Measurements from ENCODE around the gene LSAMP.

Gene LSAMP

DNA sequence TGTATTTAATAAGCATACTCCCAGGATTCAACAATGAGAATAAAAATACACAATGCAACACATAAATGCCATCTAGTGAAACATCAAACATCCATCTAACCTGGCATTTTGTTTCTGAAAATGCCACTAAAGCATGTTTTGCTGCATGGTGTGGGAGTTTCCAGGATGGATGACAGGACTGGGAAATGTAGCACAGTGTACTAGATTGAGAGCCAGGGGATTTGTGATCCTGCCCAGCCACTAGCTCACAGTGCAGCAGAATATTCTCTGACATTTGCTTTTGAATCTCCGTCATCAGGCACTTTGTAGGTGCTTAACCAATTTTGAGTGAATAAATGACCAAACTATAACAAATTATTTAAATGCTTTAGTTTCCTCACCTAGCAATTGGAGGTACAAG lies 417.1 kb downstream of the LSAMP start:
- no peaks in the 10 kb centered on the region for H3K27me3 ChIP-seq (ENCODE audit: insufficient read depth, low read length, poor library complexity, severe bottlenecking)
- H2AFZ ChIP-seq (ENCODE audit: low read length): no peak overlapping the region
- no peaks in the 10 kb centered on the region for H3K79me2 ChIP-seq (ENCODE audit: insufficient read depth, low read length)
- no peaks in the 10 kb centered on the region for H3K4me1 ChIP-seq (ENCODE audit: insufficient read depth, low read length, poor library complexity, severe bottlenecking)
- TF ChIP-seq EZH2phosphoT487 (IDR thresholded peaks at IDR 0.05; ENCODE audit: borderline replicate concordance): no peak
- TF ChIP-seq, protein P1, sequence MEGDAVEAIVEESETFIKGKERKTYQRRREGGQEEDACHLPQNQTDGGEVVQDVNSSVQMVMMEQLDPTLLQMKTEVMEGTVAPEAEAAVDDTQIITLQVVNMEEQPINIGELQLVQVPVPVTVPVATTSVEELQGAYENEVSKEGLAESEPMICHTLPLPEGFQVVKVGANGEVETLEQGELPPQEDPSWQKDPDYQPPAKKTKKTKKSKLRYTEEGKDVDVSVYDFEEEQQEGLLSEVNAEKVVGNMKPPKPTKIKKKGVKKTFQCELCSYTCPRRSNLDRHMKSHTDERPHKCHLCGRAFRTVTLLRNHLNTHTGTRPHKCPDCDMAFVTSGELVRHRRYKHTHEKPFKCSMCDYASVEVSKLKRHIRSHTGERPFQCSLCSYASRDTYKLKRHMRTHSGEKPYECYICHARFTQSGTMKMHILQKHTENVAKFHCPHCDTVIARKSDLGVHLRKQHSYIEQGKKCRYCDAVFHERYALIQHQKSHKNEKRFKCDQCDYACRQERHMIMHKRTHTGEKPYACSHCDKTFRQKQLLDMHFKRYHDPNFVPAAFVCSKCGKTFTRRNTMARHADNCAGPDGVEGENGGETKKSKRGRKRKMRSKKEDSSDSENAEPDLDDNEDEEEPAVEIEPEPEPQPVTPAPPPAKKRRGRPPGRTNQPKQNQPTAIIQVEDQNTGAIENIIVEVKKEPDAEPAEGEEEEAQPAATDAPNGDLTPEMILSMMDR (conservative IDR thresholded peaks at IDR 0.05; ENCODE audit: low read length): no peak
- H3F3A ChIP-seq (ENCODE audit: low read depth): no peaks in the 10 kb centered on the region
- H4K20me1 ChIP-seq (ENCODE audit: insufficient read depth, low read length, poor library complexity, severe bottlenecking): no peaks in the 10 kb centered on the region
- no peak overlapping the region for H3K4me2 ChIP-seq (ENCODE audit: low read depth, low read length, poor library complexity, severe bottlenecking)
- H3K4me3 ChIP-seq (ENCODE audit: low read length, poor library complexity, severe bottlenecking): no peak overlapping the region
- no peaks in the 10 kb centered on the region for H3K9me3 ChIP-seq (ENCODE audit: insufficient read depth, low read depth, low read length)
- H3K36me3 ChIP-seq (ENCODE audit: insufficient read depth, low read length): no peaks in the 10 kb centered on the region
- no peak overlapping the region for H3K9ac ChIP-seq (ENCODE audit: low read depth, low read length, poor library complexity, severe bottlenecking)
- no peaks in the 10 kb centered on the region for H3K9me2 ChIP-seq (replicated peaks; ENCODE audit: low read depth, low read length)

DNA sequence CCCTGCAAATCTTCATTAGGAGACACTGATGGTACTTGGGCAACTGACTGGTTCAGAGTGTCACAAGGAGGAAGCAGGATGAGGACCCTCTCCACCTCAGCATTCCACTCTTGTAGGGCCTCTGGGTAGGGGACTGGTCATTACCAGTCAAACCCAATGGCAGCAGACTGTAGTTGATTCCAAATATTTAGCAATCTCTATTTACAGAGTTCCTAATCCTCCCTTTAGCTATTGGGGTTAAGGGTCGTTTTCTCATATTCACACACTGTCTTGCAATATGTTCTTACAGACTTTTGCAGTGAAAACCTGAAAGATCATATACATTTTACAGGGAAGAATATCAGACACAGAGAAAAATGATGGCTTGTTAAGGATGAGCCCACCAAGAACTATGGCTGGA lies 424.3 kb downstream of the LSAMP start:
- Histone ChIP-seq H3K36me3 (ENCODE audit: insufficient read depth, low read length) (no peaks in the 10 kb centered on the region), H3K9me2 (replicated peaks; ENCODE audit: low read depth, low read length) (no peaks in the 10 kb centered on the region), H3K4me1 (ENCODE audit: insufficient read depth, low read length, poor library complexity, severe bottlenecking) (no peaks in the 10 kb centered on the region), H3K9ac (ENCODE audit: low read depth, low read length, poor library complexity, severe bottlenecking) (no peak overlapping the region), H3K79me2 (ENCODE audit: insufficient read depth, low read length) (no peaks in the 10 kb centered on the region), H3F3A (ENCODE audit: low read depth) (no peaks in the 10 kb centered on the region), H2AFZ (ENCODE audit: low read length) (no peak overlapping the region), H4K20me1 (ENCODE audit: insufficient read depth, low read length, poor library complexity, severe bottlenecking) (no peaks in the 10 kb centered on the region), H3K9me3 (ENCODE audit: insufficient read depth, low read depth, low read length) (no peaks in the 10 kb centered on the region), H3K4me3 (ENCODE audit: low read length, poor library complexity, severe bottlenecking) (no peak overlapping the region), H3K4me2 (ENCODE audit: low read depth, low read length, poor library complexity, severe bottlenecking) (no peak overlapping the region), H3K27me3 (ENCODE audit: insufficient read depth, low read length, poor library complexity, severe bottlenecking) (no peaks in the 10 kb centered on the region)
- TF ChIP-seq, protein P1 (conservative IDR thresholded peaks at IDR 0.05; ENCODE audit: low read length): no peak
- no peak for TF ChIP-seq EZH2phosphoT487 (IDR thresholded peaks at IDR 0.05; ENCODE audit: borderline replicate concordance)

- no peaks in the 10 kb centered on the region for H3K79me2 ChIP-seq (ENCODE audit: insufficient read depth, low read length)
- no peak overlapping the region for H3K9ac ChIP-seq (ENCODE audit: low read depth, low read length, poor library complexity, severe bottlenecking)
- no peak overlapping the region for H3K4me3 ChIP-seq (ENCODE audit: low read length, poor library complexity, severe bottlenecking)
- no peak overlapping the region for H2AFZ ChIP-seq (ENCODE audit: low read length)
- no peaks in the 10 kb centered on the region for H3K36me3 ChIP-seq (ENCODE audit: insufficient read depth, low read length)
- no peaks in the 10 kb centered on the region for H3F3A ChIP-seq (ENCODE audit: low read depth)
- no peaks in the 10 kb centered on the region for H3K4me1 ChIP-seq (ENCODE audit: insufficient read depth, low read length, poor library complexity, severe bottlenecking)
- TF ChIP-seq, protein P1 (conservative IDR thresholded peaks at IDR 0.05; ENCODE audit: low read length): no peak
- TF ChIP-seq EZH2phosphoT487 (IDR thresholded peaks at IDR 0.05; ENCODE audit: borderline replicate concordance): no peak
- H4K20me1 ChIP-seq (ENCODE audit: insufficient read depth, low read length, poor library complexity, severe bottlenecking): no peaks in the 10 kb centered on the region
- H3K9me3 ChIP-seq (ENCODE audit: insufficient read depth, low read depth, low read length): no peaks in the 10 kb centered on the region
- no peak overlapping the region for H3K4me2 ChIP-seq (ENCODE audit: low read depth, low read length, poor library complexity, severe bottlenecking)
- no peaks in the 10 kb centered on the region for H3K9me2 ChIP-seq (replicated peaks; ENCODE audit: low read depth, low read length)
- H3K27me3 ChIP-seq (ENCODE audit: insufficient read depth, low read length, poor library complexity, severe bottlenecking): no peaks in the 10 kb centered on the region
Observed at GRCh38 chr3:116020495-116020894, 424.8 kb downstream of the LSAMP start.
